Tibial artery (tissue), 4 donors: Measurements from ENCODE around the gene SESN3.
"Not testable (repeated sequence)": the region's sequence is repeated elsewhere in the genome, so short reads cannot be mapped to it uniquely, and the experiment has no call there.

Source experiments
- DNase-seq, 2 donors: peaks; one replicate each; pipeline ENCODE4 v3.0.0-alpha.2; 2019
- H3K27ac ChIP-seq, 2 donors: fragments of 200-600 bp; sonication (generic) in 1 of 2; 1 replicate in 1 of 2; 2 replicates in 1 of 2; pipeline ENCODE4 v1.5.1; 2018 to 2019; ENCODE audit warnings: mild to moderate bottlenecking in 1 of 2
- H3K27me3 ChIP-seq, 2 donors: fragments of 200-600 bp; sonication (generic) in 1 of 2; one replicate each; pipeline versions ENCODE4 v1.5.1 to v1.6.0; 2016 to 2019
- H3K36me3 ChIP-seq, 3 donors: fragments of 200-600 bp; sonication (generic) in 2 of 3; one replicate each; pipeline ENCODE4 v1.5.1; 2016 to 2019; ENCODE audit warnings: mild to moderate bottlenecking in 2 of 3
- H3K4me1 ChIP-seq, 4 donors: fragments of 200-600 bp; sonication (generic) in 2 of 4; 1 replicate in 3 of 4; 2 replicates in 1 of 4; pipeline ENCODE4 v1.5.1; 2016 to 2019
- H3K4me3 ChIP-seq, 2 donors: fragments of 200-600 bp; sonication (generic) in 1 of 2; 1 replicate in 1 of 2; 2 replicates in 1 of 2; pipeline ENCODE4 v1.5.1; 2018 to 2019; ENCODE audit warnings: mild to moderate bottlenecking in 2 of 2
- H3K9me3 ChIP-seq, 3 donors: fragments of 200-600 bp; sonication (generic) in 1 of 3; one replicate each; pipeline ENCODE4 v1.5.1; 2016 to 2019
- intact Hi-C: fragments of 100-400 bp; cut with DNase I; formaldehyde crosslinking; loops from one replicate; pipeline ENCODE4 v1.15.0; 2023; ENCODE audit warnings: low total_unique reads
- TF ChIP-seq, protein P1 (sequence below), 2 experiments: fragments of 200-600 bp in 1 of 2; fragments of 450-650 bp in 1 of 2; IDR thresholded peaks; one replicate each; pipeline ENCODE4 v1.5.1; 2017 to 2019; ENCODE audit warnings: antibody characterized with exemption in 2 of 2, mild to moderate bottlenecking in 1 of 2, moderate library complexity in 1 of 2

Gene SESN3

GRCh38 chr11:95254131-95254704 lies 23.2 kb upstream of the SESN3 start:
- H3K27ac ChIP-seq, result peak overlapping the region in 1 of 2 donors; percentile 35
- no peaks in the 10 kb centered on the region for H3K36me3 ChIP-seq
- no peaks in the 10 kb centered on the region for H3K9me3 ChIP-seq
- intact Hi-C loops, result loop anchor here (10.0 kb wide), 1 partner anchor 311 kb away; no protein-coding TSS in a partner anchor
- H3K4me1 ChIP-seq, result peaks cover 0 to 14% (median 3%) of the 10 kb centered on the region in 4 donors
- H3K27me3 ChIP-seq, result no peaks in the 10 kb centered on the region
- DNase-seq, result peak; percentile 87
- peak overlapping the region; percentile 38 for H3K4me3 ChIP-seq
- TF ChIP-seq, protein P1, sequence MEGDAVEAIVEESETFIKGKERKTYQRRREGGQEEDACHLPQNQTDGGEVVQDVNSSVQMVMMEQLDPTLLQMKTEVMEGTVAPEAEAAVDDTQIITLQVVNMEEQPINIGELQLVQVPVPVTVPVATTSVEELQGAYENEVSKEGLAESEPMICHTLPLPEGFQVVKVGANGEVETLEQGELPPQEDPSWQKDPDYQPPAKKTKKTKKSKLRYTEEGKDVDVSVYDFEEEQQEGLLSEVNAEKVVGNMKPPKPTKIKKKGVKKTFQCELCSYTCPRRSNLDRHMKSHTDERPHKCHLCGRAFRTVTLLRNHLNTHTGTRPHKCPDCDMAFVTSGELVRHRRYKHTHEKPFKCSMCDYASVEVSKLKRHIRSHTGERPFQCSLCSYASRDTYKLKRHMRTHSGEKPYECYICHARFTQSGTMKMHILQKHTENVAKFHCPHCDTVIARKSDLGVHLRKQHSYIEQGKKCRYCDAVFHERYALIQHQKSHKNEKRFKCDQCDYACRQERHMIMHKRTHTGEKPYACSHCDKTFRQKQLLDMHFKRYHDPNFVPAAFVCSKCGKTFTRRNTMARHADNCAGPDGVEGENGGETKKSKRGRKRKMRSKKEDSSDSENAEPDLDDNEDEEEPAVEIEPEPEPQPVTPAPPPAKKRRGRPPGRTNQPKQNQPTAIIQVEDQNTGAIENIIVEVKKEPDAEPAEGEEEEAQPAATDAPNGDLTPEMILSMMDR (IDR thresholded peaks at IDR 0.05), result no peak

GRCh38 chr11:95253141-95253540 lies 22.1 kb upstream of the SESN3 start:
- H3K27ac ChIP-seq, result no peak overlapping the region
- peaks cover 0 to 14% (median 3%) of the 10 kb centered on the region in 4 donors for H3K4me1 ChIP-seq
- intact Hi-C loops, result loop anchor here (10.0 kb wide), 1 partner anchor 312 kb away; no protein-coding TSS in a partner anchor
- TF ChIP-seq, protein P1 (IDR thresholded peaks at IDR 0.05), result no peak
- no peaks in the 10 kb centered on the region for H3K9me3 ChIP-seq
- no peak overlapping the region for H3K4me3 ChIP-seq
- H3K36me3 ChIP-seq, result no peaks in the 10 kb centered on the region
- no peak for DNase-seq
- H3K27me3 ChIP-seq, result no peaks in the 10 kb centered on the region

GRCh38 chr11:95252586-95252985 lies 21.6 kb upstream of the SESN3 start:
- Histone ChIP-seq H3K36me3 (no peaks in the 10 kb centered on the region), H3K4me1 (peaks cover 0 to 14% (median 3%) of the 10 kb centered on the region in 4 donors), H3K4me3 (no peak overlapping the region), H3K27ac (no peak overlapping the region), H3K27me3 (no peaks in the 10 kb centered on the region), H3K9me3 (no peaks in the 10 kb centered on the region)
- DNase-seq, result no peak
- intact Hi-C loops, result loop anchor here (10.0 kb wide), 1 partner anchor 312 kb away; no protein-coding TSS in a partner anchor
- TF ChIP-seq, protein P1 (IDR thresholded peaks at IDR 0.05), result no peak

- H3K4me3 ChIP-seq, DNase-seq, H3K9me3 ChIP-seq, H3K27ac ChIP-seq, H3K36me3 ChIP-seq, H3K27me3 ChIP-seq: not testable (repeated sequence)
- H3K4me1 ChIP-seq, result peaks cover 0 to 14% (median 3%) of the 10 kb centered on the region in 4 donors
- intact Hi-C loops, result loop anchor here (10.0 kb wide), 1 partner anchor 313 kb away; no protein-coding TSS in a partner anchor
Measured at GRCh38 chr11:95251896-95252295, 20.9 kb upstream of the SESN3 start.

DNA sequence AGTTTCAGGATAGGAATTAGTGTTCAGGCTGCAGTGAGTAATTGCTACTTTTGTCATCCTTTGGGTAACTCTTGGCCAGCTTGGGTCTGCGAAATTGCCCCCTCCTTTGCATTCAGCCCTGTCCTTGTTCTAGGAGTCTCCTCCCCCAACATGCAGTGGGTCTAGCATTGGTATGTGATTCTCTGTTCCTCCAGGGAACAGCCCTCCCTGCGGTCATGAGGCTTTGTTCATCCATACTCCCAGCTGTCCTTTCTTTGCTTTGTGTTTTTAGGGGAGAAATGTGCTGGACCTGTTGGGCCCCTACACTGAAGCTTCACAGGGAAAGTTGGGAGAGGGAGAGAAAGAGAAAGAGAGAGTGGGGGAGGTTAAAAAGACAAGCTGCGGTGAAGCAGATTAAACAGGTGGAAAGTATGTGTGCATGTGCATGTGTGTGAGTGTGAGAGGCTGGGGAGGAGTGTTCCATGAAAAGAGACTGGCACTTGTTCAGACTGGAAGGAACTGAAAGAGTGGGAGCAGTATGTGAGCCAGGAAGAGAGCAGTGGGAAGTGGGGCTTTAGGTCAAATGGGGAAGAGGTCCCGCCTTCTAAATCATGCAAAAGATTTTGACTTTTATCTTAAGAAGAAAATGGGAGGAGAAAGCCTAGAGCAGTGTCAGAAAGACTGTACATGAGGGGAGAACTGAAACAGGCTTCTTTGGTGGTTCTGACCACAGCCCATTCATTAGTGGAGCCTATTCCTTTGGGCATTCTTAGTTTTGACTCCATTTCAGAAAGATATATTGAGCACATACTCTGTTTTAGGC lies 17.9 kb upstream of the SESN3 start:
- TF ChIP-seq, protein P1 (IDR thresholded peaks at IDR 0.05), result no peak
- H3K9me3 ChIP-seq, result no peaks in the 10 kb centered on the region
- intact Hi-C loops, result no loop called here
- no peaks in the 10 kb centered on the region for H3K27me3 ChIP-seq
- H3K27ac ChIP-seq, result no peak overlapping the region
- H3K4me1 ChIP-seq, result peaks cover 0 to 7% (median 2%) of the 10 kb centered on the region in 4 donors
- H3K36me3 ChIP-seq, result no peaks in the 10 kb centered on the region
- H3K4me3 ChIP-seq, result no peak overlapping the region
- DNase-seq, result no peak

- TF ChIP-seq, protein P1 (IDR thresholded peaks at IDR 0.05), result no peak
- Histone ChIP-seq H3K27me3 (no peaks in the 10 kb centered on the region), H3K27ac (no peak overlapping the region), H3K4me3 (no peak overlapping the region), H3K9me3 (no peaks in the 10 kb centered on the region), H3K4me1 (no peaks in the 10 kb centered on the region), H3K36me3 (no peaks in the 10 kb centered on the region)
- intact Hi-C loops, result no loop called here
- DNase-seq, result no peak
Measured at GRCh38 chr11:95247883-95248282, 16.9 kb upstream of the SESN3 start.
